ENCODE measurements around the gene ST7.

The ST7 gene

DNA sequence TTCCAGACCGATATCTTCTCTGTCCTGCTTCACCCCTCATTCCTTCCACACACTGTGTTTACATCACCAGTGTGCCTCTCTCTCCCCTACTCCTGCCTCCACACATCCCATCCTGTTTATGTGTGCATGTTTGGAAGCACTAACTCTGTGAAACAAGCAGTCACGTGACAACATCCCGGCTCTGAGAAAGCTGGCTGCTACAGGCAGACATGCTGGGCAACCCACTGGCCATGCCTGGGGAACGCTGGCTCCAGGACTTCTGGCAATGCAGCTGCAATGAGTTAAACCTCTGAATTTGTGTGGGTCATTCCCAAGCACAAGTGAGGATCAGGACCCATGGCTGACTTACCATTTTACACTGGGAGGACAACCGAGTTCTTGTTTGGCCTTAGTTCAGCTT is 295.5 kb downstream of the ST7 start:
- 0 out of 2 replicates have a peak, but pooled peaks cover 3% of the 10 kb centered on the region for H3K9me3 ChIP-seq (ENCODE audit: insufficient read depth, low read depth, low read length)
- no peak overlapping the region for H3K4me2 ChIP-seq (ENCODE audit: low read depth, low read length, poor library complexity, severe bottlenecking)
- H3K4me1 ChIP-seq (ENCODE audit: insufficient read depth, low read length, poor library complexity, severe bottlenecking), result no peaks in the 10 kb centered on the region
- H3K27me3 ChIP-seq (ENCODE audit: insufficient read depth, low read length, poor library complexity, severe bottlenecking), result no peaks in the 10 kb centered on the region
- H3K9ac ChIP-seq (ENCODE audit: low read depth, low read length, poor library complexity, severe bottlenecking), result no peak overlapping the region
- H3K9me2 ChIP-seq (replicated peaks; ENCODE audit: low read depth, low read length), result no peaks in the 10 kb centered on the region
- H4K20me1 ChIP-seq (ENCODE audit: insufficient read depth, low read length, poor library complexity, severe bottlenecking), result no peaks in the 10 kb centered on the region
- no peaks in the 10 kb centered on the region for H3F3A ChIP-seq (ENCODE audit: low read depth)
- no peak overlapping the region for H3K4me3 ChIP-seq (ENCODE audit: low read length, poor library complexity, severe bottlenecking)
- no peaks in the 10 kb centered on the region for H3K79me2 ChIP-seq (ENCODE audit: insufficient read depth, low read length)
- no peaks in the 10 kb centered on the region for H3K36me3 ChIP-seq (ENCODE audit: insufficient read depth, low read length)
- H2AFZ ChIP-seq (ENCODE audit: low read length), result no peak overlapping the region
- TF ChIP-seq CTCF (conservative IDR thresholded peaks at IDR 0.05; ENCODE audit: low read length) (no peak), EZH2phosphoT487 (IDR thresholded peaks at IDR 0.05; ENCODE audit: borderline replicate concordance) (no peak)

DNA sequence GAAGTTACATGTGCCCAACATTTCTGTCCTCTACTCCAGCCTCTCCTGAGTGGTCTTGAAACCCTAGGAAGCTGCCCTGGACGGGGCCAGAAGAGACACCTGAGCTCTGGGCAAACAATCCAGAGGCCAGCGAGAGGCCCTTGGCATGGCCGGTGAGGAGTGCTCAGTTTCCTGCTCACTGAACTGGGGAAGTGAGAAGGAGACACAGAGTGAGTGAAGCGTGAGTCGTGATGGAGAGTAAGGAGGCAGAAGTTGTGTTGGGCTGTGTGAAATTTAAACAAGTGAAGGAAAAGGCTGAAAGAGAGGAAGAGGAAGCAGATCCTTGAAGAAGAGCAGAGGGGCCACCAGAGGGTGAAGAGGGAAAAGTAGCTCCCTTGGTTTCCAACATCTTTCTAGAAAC is 296.4 kb downstream of the ST7 start:
- no peaks in the 10 kb centered on the region for H3F3A ChIP-seq (ENCODE audit: low read depth)
- H3K9me2 ChIP-seq (replicated peaks; ENCODE audit: low read depth, low read length), result no peaks in the 10 kb centered on the region
- H3K9me3 ChIP-seq (ENCODE audit: insufficient read depth, low read depth, low read length), result no peaks in the 10 kb centered on the region
- no peak overlapping the region for H3K4me2 ChIP-seq (ENCODE audit: low read depth, low read length, poor library complexity, severe bottlenecking)
- H2AFZ ChIP-seq (ENCODE audit: low read length), result no peak overlapping the region
- no peaks in the 10 kb centered on the region for H3K79me2 ChIP-seq (ENCODE audit: insufficient read depth, low read length)
- no peaks in the 10 kb centered on the region for H3K36me3 ChIP-seq (ENCODE audit: insufficient read depth, low read length)
- no peak overlapping the region for H3K9ac ChIP-seq (ENCODE audit: low read depth, low read length, poor library complexity, severe bottlenecking)
- H3K27me3 ChIP-seq (ENCODE audit: insufficient read depth, low read length, poor library complexity, severe bottlenecking), result no peaks in the 10 kb centered on the region
- no peak overlapping the region for H3K4me3 ChIP-seq (ENCODE audit: low read length, poor library complexity, severe bottlenecking)
- no peaks in the 10 kb centered on the region for H3K4me1 ChIP-seq (ENCODE audit: insufficient read depth, low read length, poor library complexity, severe bottlenecking)
- H4K20me1 ChIP-seq (ENCODE audit: insufficient read depth, low read length, poor library complexity, severe bottlenecking), result no peaks in the 10 kb centered on the region
- TF ChIP-seq CTCF (conservative IDR thresholded peaks at IDR 0.05; ENCODE audit: low read length) (no peak), EZH2phosphoT487 (IDR thresholded peaks at IDR 0.05; ENCODE audit: borderline replicate concordance) (no peak)

- TF ChIP-seq CTCF (conservative IDR thresholded peaks at IDR 0.05; ENCODE audit: low read length) (no peak), EZH2phosphoT487 (IDR thresholded peaks at IDR 0.05; ENCODE audit: borderline replicate concordance) (no peak)
- Histone ChIP-seq H3K36me3 (ENCODE audit: insufficient read depth, low read length) (no peaks in the 10 kb centered on the region), H4K20me1 (ENCODE audit: insufficient read depth, low read length, poor library complexity, severe bottlenecking) (no peaks in the 10 kb centered on the region), H3K79me2 (ENCODE audit: insufficient read depth, low read length) (no peaks in the 10 kb centered on the region), H3K4me3 (ENCODE audit: low read length, poor library complexity, severe bottlenecking) (no peak overlapping the region), H3K4me1 (ENCODE audit: insufficient read depth, low read length, poor library complexity, severe bottlenecking) (no peaks in the 10 kb centered on the region), H3F3A (ENCODE audit: low read depth) (no peaks in the 10 kb centered on the region), H3K27me3 (ENCODE audit: insufficient read depth, low read length, poor library complexity, severe bottlenecking) (no peaks in the 10 kb centered on the region), H3K9me2 (replicated peaks; ENCODE audit: low read depth, low read length) (no peaks in the 10 kb centered on the region), H2AFZ (ENCODE audit: low read length) (no peak overlapping the region), H3K9ac (ENCODE audit: low read depth, low read length, poor library complexity, severe bottlenecking) (no peak overlapping the region), H3K9me3 (ENCODE audit: insufficient read depth, low read depth, low read length) (no peaks in the 10 kb centered on the region), H3K4me2 (ENCODE audit: low read depth, low read length, poor library complexity, severe bottlenecking) (no peak overlapping the region)
Measured at GRCh38 chr7:117250245-117250644, 296.9 kb downstream of the ST7 start.
